ENCODE measurements around the gene SYS1. TPM values are rescaled to one million over a fixed set of nuclear protein-coding genes. Genes with fewer than 3 reads are reported as not detected.

SYS1 gene
- polyA plus RNA-seq, 4 donors, result 13.6 to 40.3 (median 26.9) TPM

DNA sequence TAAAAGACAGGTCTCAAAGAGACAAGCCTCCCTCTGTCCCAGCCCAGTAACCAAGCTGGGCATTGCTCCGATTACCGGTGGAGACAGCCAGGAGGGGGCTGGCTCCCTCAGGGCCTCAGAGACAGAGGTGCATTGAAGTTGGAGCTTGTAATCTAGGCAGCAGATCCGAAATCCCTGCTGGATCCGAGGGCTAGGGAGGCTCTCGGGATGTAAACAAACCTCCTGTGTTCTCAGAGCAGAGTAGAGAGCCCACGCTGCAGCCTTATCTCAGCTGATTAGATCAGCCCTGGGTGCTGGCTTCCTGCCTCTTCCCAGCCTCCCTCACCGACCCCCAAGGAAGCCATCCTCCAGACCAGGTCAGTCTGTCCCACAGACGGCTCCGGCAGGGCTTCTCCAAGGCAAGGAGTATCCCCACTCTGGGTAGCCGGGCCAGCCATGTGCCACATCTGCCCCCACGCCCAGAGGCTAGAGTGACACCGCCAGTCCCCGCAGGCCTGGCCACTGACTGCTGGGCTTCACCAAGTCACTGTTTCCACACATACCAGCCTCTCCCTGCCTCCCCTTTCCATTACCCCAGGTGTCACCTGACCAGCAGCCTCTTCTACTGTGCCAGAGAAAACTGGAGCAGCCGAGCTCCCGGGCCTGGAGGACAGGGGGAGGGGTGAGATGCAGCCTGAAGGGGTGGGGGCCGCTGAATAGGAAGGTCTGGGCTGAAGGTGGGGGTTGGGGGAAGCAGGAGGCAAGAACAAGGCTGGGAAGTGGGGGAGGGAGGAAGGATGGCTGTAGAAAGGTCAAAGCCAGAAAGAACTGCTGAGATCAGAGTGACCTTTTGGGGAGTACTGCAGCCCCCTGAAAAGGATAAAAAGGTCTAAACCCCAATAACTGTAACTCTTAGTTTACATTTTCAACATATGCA, 20.8 kb upstream of the SYS1 start:
- Histone ChIP-seq H3K4me3 (ENCODE audit: low read depth in 1 of 3, low read length in 3 of 3) (peak overlapping the region in 2 of 3 donors; percentile 12 to 17), H3K9me3 (ENCODE audit: control insufficient read depth in 2 of 2, insufficient read depth in 1 of 2, low read depth in 1 of 2, low read length in 1 of 2) (no peaks in the 10 kb centered on the region), H3K27me3 (ENCODE audit: control insufficient read depth in 3 of 3, insufficient read depth in 3 of 3, low read length in 3 of 3) (no peaks in the 10 kb centered on the region), H3K36me3 (ENCODE audit: control insufficient read depth in 3 of 3, insufficient read depth in 2 of 3, low read depth in 1 of 3, low read length in 3 of 3) (peaks cover 0 to 61% (median 0%) of the 10 kb centered on the region in 3 donors), H3K4me1 (ENCODE audit: control insufficient read depth in 3 of 3, insufficient read depth in 2 of 3, low read depth in 1 of 3, low read length in 2 of 3) (peaks cover 14 to 86% (median 19%) of the 10 kb centered on the region in 3 donors), H3K27ac (ENCODE audit: low read depth in 1 of 3, low read length in 2 of 3) (peak overlapping the region; percentile 94 to 96 (median 95))
- DNase-seq, result peak in 1 of 2 donors; percentile 82
- 10 to 40% (median 26%) methylated on average over 16 of the region's 16 CpGs for WGBS, 3 donors
- FAIRE-seq, result no peak

DNA sequence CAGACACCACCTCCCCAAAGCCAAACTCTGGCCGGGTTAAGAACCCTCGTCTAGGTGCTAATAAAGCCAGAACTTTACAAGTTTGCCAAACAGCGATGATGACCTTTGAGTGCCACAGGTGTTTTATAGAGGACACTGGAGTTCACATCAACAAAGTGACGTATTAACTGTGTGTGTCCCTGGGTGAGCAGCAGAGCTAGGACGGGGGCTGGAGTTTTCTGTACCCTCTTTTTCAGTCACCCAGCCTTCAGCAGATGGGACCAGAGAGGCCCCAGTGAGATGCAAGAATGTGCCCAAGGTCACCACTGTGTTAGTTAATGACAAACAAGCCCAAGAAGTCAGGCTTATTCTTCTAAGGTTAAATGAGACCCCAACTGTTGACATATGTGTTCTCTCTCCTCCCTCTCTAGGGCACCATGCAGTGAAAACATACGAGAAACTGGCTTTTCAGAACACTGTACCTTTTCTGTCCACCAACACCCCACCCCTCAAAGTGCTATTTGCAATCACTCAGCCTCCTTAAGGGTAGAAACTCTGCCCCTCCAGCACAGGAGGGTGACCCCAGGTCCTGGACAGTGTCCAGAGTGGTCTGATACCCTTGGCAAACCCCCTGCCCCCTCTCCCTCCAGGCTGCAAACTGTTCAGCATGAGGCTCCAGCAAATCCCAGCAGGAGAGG, 20.0 kb upstream of the SYS1 start:
- 11 to 57% (median 29%) methylated on average over 6 of the region's 6 CpGs for WGBS, 3 donors
- H3K4me1 ChIP-seq (ENCODE audit: control insufficient read depth in 3 of 3, insufficient read depth in 2 of 3, low read depth in 1 of 3, low read length in 2 of 3), result peaks cover 14 to 78% (median 19%) of the 10 kb centered on the region in 3 donors
- peaks cover 0 to 53% (median 0%) of the 10 kb centered on the region in 3 donors for H3K36me3 ChIP-seq (ENCODE audit: control insufficient read depth in 3 of 3, insufficient read depth in 2 of 3, low read depth in 1 of 3, low read length in 3 of 3)
- peak overlapping the region in 2 of 3 donors; percentile 18 to 25 for H3K4me3 ChIP-seq (ENCODE audit: low read depth in 1 of 3, low read length in 3 of 3)
- DNase-seq (peak; percentile 66 to 80), FAIRE-seq (no peak)
- H3K27ac ChIP-seq (ENCODE audit: low read depth in 1 of 3, low read length in 2 of 3), result peak overlapping the region; percentile 94 to 96 (median 95)
- no peaks in the 10 kb centered on the region for H3K9me3 ChIP-seq (ENCODE audit: control insufficient read depth in 2 of 2, insufficient read depth in 1 of 2, low read depth in 1 of 2, low read length in 1 of 2)
- no peaks in the 10 kb centered on the region for H3K27me3 ChIP-seq (ENCODE audit: control insufficient read depth in 3 of 3, insufficient read depth in 3 of 3, low read length in 3 of 3)

DNA sequence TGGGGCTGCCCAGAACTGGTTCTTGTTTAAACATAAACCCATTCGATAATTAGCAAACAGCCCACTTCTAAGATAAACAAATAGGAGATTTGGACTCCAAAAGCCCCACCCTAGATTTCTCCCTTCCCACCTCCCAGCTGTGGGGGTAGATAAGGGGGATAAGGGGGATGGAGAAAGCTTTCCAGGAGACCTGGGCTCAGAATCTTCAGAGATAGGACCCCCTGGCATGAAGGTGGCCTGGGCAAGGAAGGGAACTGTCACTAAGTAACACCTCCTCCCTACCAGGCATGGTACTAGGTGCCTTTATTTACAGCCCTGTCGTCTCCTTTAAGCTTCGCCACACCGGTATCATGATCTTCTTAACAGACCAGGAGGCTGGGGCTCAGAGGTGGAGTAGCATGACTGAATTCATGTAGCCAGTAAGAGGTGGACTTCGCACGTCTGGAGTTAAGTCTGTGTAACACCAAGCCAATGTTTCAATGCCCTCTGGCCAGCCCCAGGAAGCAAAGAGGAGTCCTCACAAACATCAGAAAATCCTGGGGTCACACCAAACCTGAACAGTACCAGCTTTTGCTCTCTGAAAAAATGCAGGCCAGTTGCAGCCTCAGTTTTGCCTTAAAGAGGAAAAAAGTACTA, 19.3 kb upstream of the SYS1 start:
- peak overlapping the region; percentile 94 to 96 (median 95) for H3K27ac ChIP-seq (ENCODE audit: low read depth in 1 of 3, low read length in 2 of 3)
- FAIRE-seq (no peak), DNase-seq (peak; percentile 92 to 96)
- H3K27me3 ChIP-seq (ENCODE audit: control insufficient read depth in 3 of 3, insufficient read depth in 3 of 3, low read length in 3 of 3), result no peaks in the 10 kb centered on the region
- peaks cover 0 to 47% (median 0%) of the 10 kb centered on the region in 3 donors for H3K36me3 ChIP-seq (ENCODE audit: control insufficient read depth in 3 of 3, insufficient read depth in 2 of 3, low read depth in 1 of 3, low read length in 3 of 3)
- H3K9me3 ChIP-seq (ENCODE audit: control insufficient read depth in 2 of 2, insufficient read depth in 1 of 2, low read depth in 1 of 2, low read length in 1 of 2), result no peaks in the 10 kb centered on the region
- H3K4me3 ChIP-seq (ENCODE audit: low read depth in 1 of 3, low read length in 3 of 3), result peak overlapping the region in 2 of 3 donors; percentile 32 to 87
- peaks cover 11 to 74% (median 16%) of the 10 kb centered on the region in 3 donors for H3K4me1 ChIP-seq (ENCODE audit: control insufficient read depth in 3 of 3, insufficient read depth in 2 of 3, low read depth in 1 of 3, low read length in 2 of 3)
- WGBS, 3 donors, result 13 to 48% (median 22%) methylated on average over 6 of the region's 6 CpGs

DNA sequence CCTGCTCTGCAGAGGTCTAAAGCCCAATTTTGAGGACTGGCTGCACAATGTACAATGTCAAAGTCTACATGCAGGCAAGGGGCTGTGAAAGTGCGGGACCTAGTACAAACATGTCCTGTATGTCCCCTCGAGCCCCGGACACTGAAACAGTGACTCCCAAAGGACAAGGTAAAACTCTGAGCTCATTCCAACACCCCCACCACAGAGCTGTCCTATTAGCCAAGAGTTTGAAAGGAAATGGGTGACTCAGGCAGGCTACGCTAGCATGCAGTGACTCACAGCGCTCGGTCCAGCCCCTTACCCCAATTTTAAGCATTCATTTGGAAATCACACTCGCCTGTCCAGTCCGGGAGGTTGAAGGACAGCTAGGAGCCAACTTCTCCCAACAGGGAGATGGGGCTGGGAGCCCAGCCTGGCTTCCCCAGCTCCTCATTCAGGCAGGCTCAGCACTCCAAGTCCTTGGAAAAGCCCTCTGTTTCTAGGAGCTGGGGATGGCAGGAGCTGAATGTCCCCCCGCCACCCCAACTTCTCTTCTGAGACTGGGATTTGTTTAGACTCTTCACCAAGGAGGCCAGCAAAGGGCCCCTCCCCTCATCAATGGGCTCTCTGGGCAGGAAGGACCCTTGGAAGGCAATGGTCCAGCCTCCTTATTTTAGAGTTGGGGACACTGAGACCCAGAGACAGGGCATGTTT, 18.6 kb upstream of the SYS1 start:
- peak overlapping the region in 2 of 3 donors; percentile 32 to 87 for H3K4me3 ChIP-seq (ENCODE audit: low read depth in 1 of 3, low read length in 3 of 3)
- H3K9me3 ChIP-seq (ENCODE audit: control insufficient read depth in 2 of 2, insufficient read depth in 1 of 2, low read depth in 1 of 2, low read length in 1 of 2), result no peaks in the 10 kb centered on the region
- H3K36me3 ChIP-seq (ENCODE audit: control insufficient read depth in 3 of 3, insufficient read depth in 2 of 3, low read depth in 1 of 3, low read length in 3 of 3), result peaks cover 0 to 40% (median 0%) of the 10 kb centered on the region in 3 donors
- DNase-seq (peak; percentile 80 to 82), FAIRE-seq (no peak)
- peak overlapping the region; percentile 94 to 96 (median 95) for H3K27ac ChIP-seq (ENCODE audit: low read depth in 1 of 3, low read length in 2 of 3)
- H3K27me3 ChIP-seq (ENCODE audit: control insufficient read depth in 3 of 3, insufficient read depth in 3 of 3, low read length in 3 of 3), result no peaks in the 10 kb centered on the region
- WGBS, 3 donors, result 14 to 44% (median 28%) methylated on average over 9 of the region's 9 CpGs
- H3K4me1 ChIP-seq (ENCODE audit: control insufficient read depth in 3 of 3, insufficient read depth in 2 of 3, low read depth in 1 of 3, low read length in 2 of 3), result peaks cover 8 to 69% (median 10%) of the 10 kb centered on the region in 3 donors

DNA sequence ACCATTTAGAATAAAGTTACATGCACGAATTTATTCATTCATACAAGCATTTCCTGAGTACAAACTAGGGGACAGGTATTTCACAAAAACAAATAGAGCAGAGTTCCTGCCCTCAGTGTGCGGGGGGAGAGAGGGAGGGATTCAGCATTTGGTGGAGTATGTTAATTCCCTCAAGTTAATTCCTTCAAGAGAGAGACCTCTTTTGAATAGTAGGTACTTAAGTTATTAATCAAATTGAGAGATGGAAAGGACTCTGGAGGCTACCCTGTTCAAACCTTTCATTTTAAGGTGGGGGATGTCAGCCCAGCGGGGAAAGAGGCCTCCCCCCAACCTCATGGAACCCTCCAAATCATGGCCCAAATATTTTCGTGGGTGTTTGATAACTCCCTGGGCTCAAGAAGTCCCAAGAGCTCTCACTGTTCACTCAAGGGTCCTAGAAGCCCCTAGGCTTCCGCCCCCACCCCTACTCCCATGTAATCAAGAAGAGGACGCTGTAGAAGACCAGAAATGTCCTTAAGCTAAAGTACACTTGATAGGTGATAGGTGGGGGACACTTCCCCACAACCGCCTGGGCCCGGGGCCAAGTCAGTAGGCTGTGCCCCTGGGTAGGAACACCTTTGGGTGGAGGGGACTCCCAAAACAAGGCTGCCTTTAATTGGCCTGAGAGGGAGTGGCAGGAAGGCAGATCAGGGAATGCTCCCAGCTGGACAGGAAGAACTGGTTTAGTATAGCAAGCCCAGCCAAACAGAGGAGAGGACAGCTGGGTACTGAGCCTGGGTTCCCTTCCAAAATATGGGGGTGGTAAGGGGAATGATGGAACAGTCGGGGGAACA, 17.6 kb upstream of the SYS1 start:
- no peaks in the 10 kb centered on the region for H3K9me3 ChIP-seq (ENCODE audit: control insufficient read depth in 2 of 2, insufficient read depth in 1 of 2, low read depth in 1 of 2, low read length in 1 of 2)
- H3K36me3 ChIP-seq (ENCODE audit: control insufficient read depth in 3 of 3, insufficient read depth in 2 of 3, low read depth in 1 of 3, low read length in 3 of 3), result peaks cover 0 to 32% (median 0%) of the 10 kb centered on the region in 3 donors
- FAIRE-seq (no peak), DNase-seq (peak; percentile 48 to 70)
- peak overlapping the region in 2 of 3 donors; percentile 81 to 87 for H3K4me3 ChIP-seq (ENCODE audit: low read depth in 1 of 3, low read length in 3 of 3)
- WGBS, 3 donors, result 14 to 54% (median 33%) methylated on average over 9 of the region's 9 CpGs
- peaks cover 3 to 59% (median 9%) of the 10 kb centered on the region in 3 donors for H3K4me1 ChIP-seq (ENCODE audit: control insufficient read depth in 3 of 3, insufficient read depth in 2 of 3, low read depth in 1 of 3, low read length in 2 of 3)
- peak overlapping the region; percentile 94 to 96 (median 95) for H3K27ac ChIP-seq (ENCODE audit: low read depth in 1 of 3, low read length in 2 of 3)
- H3K27me3 ChIP-seq (ENCODE audit: control insufficient read depth in 3 of 3, insufficient read depth in 3 of 3, low read length in 3 of 3), result no peaks in the 10 kb centered on the region

DNA sequence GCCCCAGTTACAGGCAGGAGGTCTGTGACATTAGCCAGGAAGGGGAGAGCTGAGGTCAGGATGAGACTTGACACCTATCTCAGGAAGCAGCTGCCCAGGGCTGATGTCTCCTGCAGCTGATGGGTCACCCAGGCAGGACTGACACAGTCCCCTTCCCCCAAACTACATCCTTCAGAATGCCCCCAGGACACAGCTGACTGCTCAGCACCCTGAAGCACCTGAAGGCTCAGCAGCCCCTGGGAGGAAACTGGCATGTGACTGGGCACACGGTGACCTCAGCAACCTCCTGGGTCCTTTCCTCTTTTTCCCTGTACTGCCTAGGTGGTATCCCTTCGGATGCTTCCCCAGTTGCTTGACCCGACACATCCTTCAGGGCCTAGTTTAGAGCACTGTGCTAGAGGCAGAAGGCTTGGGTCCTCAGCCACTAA, 16.7 kb upstream of the SYS1 start:
- peaks cover 0 to 24% (median 0%) of the 10 kb centered on the region in 3 donors for H3K36me3 ChIP-seq (ENCODE audit: control insufficient read depth in 3 of 3, insufficient read depth in 2 of 3, low read depth in 1 of 3, low read length in 3 of 3)
- H3K9me3 ChIP-seq (ENCODE audit: control insufficient read depth in 2 of 2, insufficient read depth in 1 of 2, low read depth in 1 of 2, low read length in 1 of 2), result no peaks in the 10 kb centered on the region
- WGBS, 3 donors, result 15 to 53% (median 32%) methylated on average over 3 of the region's 3 CpGs
- DNase-seq, result no peak
- no peak for FAIRE-seq
- H3K4me3 ChIP-seq (ENCODE audit: low read depth in 1 of 3, low read length in 3 of 3), result peak overlapping the region in 2 of 3 donors; percentile 81 to 87
- H3K4me1 ChIP-seq (ENCODE audit: control insufficient read depth in 3 of 3, insufficient read depth in 2 of 3, low read depth in 1 of 3, low read length in 2 of 3), result peaks cover 0 to 49% (median 9%) of the 10 kb centered on the region in 3 donors
- peak overlapping the region; percentile 94 to 96 (median 95) for H3K27ac ChIP-seq (ENCODE audit: low read depth in 1 of 3, low read length in 2 of 3)
- no peaks in the 10 kb centered on the region for H3K27me3 ChIP-seq (ENCODE audit: control insufficient read depth in 3 of 3, insufficient read depth in 3 of 3, low read length in 3 of 3)

DNA sequence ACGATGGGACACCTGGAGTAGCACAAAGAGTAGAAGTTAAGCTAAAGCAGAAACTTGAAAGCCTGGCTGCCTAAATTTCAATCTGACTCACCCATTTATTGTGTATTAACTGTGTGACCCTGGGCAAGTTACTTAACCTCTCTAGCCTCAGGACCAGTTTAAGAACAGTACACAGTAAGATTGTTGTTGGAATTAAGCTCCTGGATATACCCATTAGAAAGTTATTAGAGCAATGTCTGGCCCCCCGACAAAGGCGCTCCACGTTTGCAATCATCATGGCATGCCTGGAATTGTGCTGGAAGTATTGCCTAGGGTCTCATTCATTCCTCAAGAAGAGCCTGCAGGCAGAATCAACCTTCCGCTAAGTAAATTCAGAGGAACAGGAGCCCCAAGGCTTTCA, 16.1 kb upstream of the SYS1 start:
- 17 to 58% (median 32%) methylated on average over 5 of the region's 5 CpGs for WGBS, 3 donors
- DNase-seq, result no peak
- Histone ChIP-seq H3K27ac (ENCODE audit: low read depth in 1 of 3, low read length in 2 of 3) (peak overlapping the region; percentile 94 to 96 (median 95)), H3K9me3 (ENCODE audit: control insufficient read depth in 2 of 2, insufficient read depth in 1 of 2, low read depth in 1 of 2, low read length in 1 of 2) (no peaks in the 10 kb centered on the region), H3K27me3 (ENCODE audit: control insufficient read depth in 3 of 3, insufficient read depth in 3 of 3, low read length in 3 of 3) (no peaks in the 10 kb centered on the region), H3K4me3 (ENCODE audit: low read depth in 1 of 3, low read length in 3 of 3) (peak overlapping the region; percentile 74 to 87 (median 81)), H3K36me3 (ENCODE audit: control insufficient read depth in 3 of 3, insufficient read depth in 2 of 3, low read depth in 1 of 3, low read length in 3 of 3) (peaks cover 0 to 19% (median 0%) of the 10 kb centered on the region in 3 donors), H3K4me1 (ENCODE audit: control insufficient read depth in 3 of 3, insufficient read depth in 2 of 3, low read depth in 1 of 3, low read length in 2 of 3) (peaks cover 0 to 43% (median 9%) of the 10 kb centered on the region in 3 donors)
- FAIRE-seq, result no peak

All from small intestine (tissue), 7 donors.